Esophagus squamous epithelium (tissue), 4 donors: ENCODE measurements around the gene TRIM66.

Experiments
- POLR2A ChIP-seq, 4 donors: fragments of 450-650 bp; IDR thresholded peaks; one replicate each; pipeline ENCODE4 v1.6.1; 2017; ENCODE audit warnings: antibody characterized with exemption in 4 of 4, mild to moderate bottlenecking in 4 of 4, moderate library complexity in 3 of 4
- TF ChIP-seq, protein P1 (sequence below), 6 experiments: fragments of 450-650 bp in 4 of 6; fragments of 200-600 bp in 2 of 6; sonication (generic) in 2 of 6; IDR thresholded peaks; one replicate each; pipeline ENCODE4 v1.5.1; 2016 to 2019; ENCODE audit warnings: antibody characterized with exemption in 6 of 6, mild to moderate bottlenecking in 4 of 6, moderate library complexity in 4 of 6

DNA sequence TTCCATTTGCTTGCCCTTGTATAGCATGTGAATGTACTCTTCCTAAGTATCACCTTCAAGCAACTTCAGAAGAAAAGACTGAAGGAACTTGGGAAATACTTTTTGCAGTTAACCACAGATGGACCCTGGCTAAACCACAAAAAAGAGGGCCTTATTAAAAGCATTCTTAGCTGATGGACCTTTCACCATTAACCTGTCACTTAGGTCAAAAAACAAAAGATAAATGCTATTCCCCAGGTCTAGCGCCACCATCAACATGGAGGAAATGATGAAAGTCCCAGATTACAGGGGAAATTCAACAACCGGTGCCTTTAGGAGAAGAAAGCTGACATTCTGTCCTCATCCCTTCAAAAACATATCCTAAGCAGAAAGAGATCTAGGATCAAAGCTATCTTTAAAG, 117.9 kb downstream of the TRIM66 start:
- TF ChIP-seq, protein P1, sequence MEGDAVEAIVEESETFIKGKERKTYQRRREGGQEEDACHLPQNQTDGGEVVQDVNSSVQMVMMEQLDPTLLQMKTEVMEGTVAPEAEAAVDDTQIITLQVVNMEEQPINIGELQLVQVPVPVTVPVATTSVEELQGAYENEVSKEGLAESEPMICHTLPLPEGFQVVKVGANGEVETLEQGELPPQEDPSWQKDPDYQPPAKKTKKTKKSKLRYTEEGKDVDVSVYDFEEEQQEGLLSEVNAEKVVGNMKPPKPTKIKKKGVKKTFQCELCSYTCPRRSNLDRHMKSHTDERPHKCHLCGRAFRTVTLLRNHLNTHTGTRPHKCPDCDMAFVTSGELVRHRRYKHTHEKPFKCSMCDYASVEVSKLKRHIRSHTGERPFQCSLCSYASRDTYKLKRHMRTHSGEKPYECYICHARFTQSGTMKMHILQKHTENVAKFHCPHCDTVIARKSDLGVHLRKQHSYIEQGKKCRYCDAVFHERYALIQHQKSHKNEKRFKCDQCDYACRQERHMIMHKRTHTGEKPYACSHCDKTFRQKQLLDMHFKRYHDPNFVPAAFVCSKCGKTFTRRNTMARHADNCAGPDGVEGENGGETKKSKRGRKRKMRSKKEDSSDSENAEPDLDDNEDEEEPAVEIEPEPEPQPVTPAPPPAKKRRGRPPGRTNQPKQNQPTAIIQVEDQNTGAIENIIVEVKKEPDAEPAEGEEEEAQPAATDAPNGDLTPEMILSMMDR (IDR thresholded peaks at IDR 0.05), result no peak
- TF ChIP-seq POLR2A (IDR thresholded peaks at IDR 0.05), result no peak
